C4-2B (cell line): ENCODE measurements around the gene RRAGD.

Experiments
- CTCF ChIP-seq: fragments of 450-650 bp; conservative IDR thresholded peaks from 2 replicates; pipeline ENCODE4 v1.5.1; 2017; ENCODE audit warnings: mild to moderate bottlenecking
- ZFX ChIP-seq: fragments of 450-650 bp; IDR thresholded peaks from 2 replicates; pipeline ENCODE4 v1.6.1; 2017

- no peak for TF ChIP-seq CTCF
- TF ChIP-seq ZFX: no peak
These were observed 72.5 kb downstream of the RRAGD start for GRCh38 chr6:89339565-89339964.
